Heart left ventricle (tissue), 16 donors: ENCODE measurements around the gene AKAP13. TPM values are rescaled to one million over a fixed set of nuclear protein-coding genes. Genes with fewer than 3 reads are reported as not detected.

Experiments used
- ATAC-seq, 4 donors: fragments of 200-7000 bp; cut with Tn5 transposase; one replicate each; pipeline ENCODE4 v1.9.1; 2020 to 2022; ENCODE audit warnings: moderate library complexity in 4 of 4, mild to moderate bottlenecking in 3 of 4, moderate number of reproducible peaks in 1 of 4
- DNase-seq, 5 donors: peaks; one replicate each; pipeline ENCODE4 v3.0.0-alpha.2; 2020
- H3K27ac ChIP-seq, 12 donors: fragments of 200-600 bp; sonication (generic) in 4 of 12; one replicate each; pipeline versions ENCODE4 v1.5.0 to v1.8.0; 2016 to 2022; ENCODE audit warnings: mild to moderate bottlenecking in 2 of 12
- H3K27me3 ChIP-seq, 9 donors: fragments of 200-600 bp; sonication (generic) in 2 of 9; one replicate each; pipeline versions ENCODE4 v1.5.1 to v1.8.0; 2016 to 2022; ENCODE audit warnings: mild to moderate bottlenecking in 3 of 9
- H3K36me3 ChIP-seq, 9 donors: fragments of 200-600 bp; sonication (generic) in 2 of 9; one replicate each; pipeline versions ENCODE4 v1.5.0 to v1.8.0; 2018 to 2022; ENCODE audit warnings: mild to moderate bottlenecking in 2 of 9
- H3K4me1 ChIP-seq, 12 donors: fragments of 200-600 bp; sonication (generic) in 4 of 12; one replicate each; pipeline versions ENCODE4 v1.5.0 to v1.8.0; 2016 to 2022; ENCODE audit warnings: mild to moderate bottlenecking in 3 of 12
- H3K4me3 ChIP-seq, 12 donors: fragments of 200-600 bp; sonication (generic) in 4 of 12; one replicate each; pipeline versions ENCODE4 v1.5.0 to v1.8.0; 2017 to 2022; ENCODE audit warnings: mild to moderate bottlenecking in 9 of 12, moderate library complexity in 4 of 12
- H3K9me3 ChIP-seq, 12 donors: fragments of 200-600 bp; sonication (generic) in 4 of 12; one replicate each; pipeline versions ENCODE4 v1.5.0 to v1.8.0; 2016 to 2022; ENCODE audit warnings: mild to moderate bottlenecking in 1 of 12
- CTCF ChIP-seq, 12 donors: fragments of 200-600 bp; sonication (generic) in 4 of 12; IDR thresholded peaks; one replicate each; pipeline versions ENCODE4 v1.5.0 to v1.8.0; 2018 to 2022; ENCODE audit warnings: antibody characterized with exemption in 12 of 12, mild to moderate bottlenecking in 5 of 12
- POLR2A ChIP-seq, 2 donors: fragments of 450-650 bp; IDR thresholded peaks; one replicate each; pipeline ENCODE4 v1.6.1; 2017; ENCODE audit warnings: antibody characterized with exemption in 2 of 2, mild to moderate bottlenecking in 2 of 2, moderate library complexity in 2 of 2
- WGBS, 4 donors: extraction: QIAGEN DNeasy Blood & Tissue Kit in 2 of 4; methylation state at CpG; one replicate each; pipeline versions ENCODE4 v1.1.5 to v1.1.7; 2013 to 2018; 5-methylcytosine and 5-hydroxymethylcytosine counted together
- intact Hi-C, 10 donors: fragments of 100-400 bp; cut with DNase I; formaldehyde crosslinking; loops; one replicate each; pipeline versions ENCODE4 v1.11.1 to v1.14.2; 2022
- polyA plus RNA-seq, 2 donors: library from polyadenylated mRNA; stranded (reverse); fragments of 200-250 nt; gene quantifications; one replicate each; pipeline ENCODE4 v1.2.3, GENCODE V29; 2013
- total RNA-seq, 9 donors: library from RNA; depleted of rRNA in 2 of 9; stranded (reverse); fragments of >200 nt in 2 of 9; fragmentation: NEBNext Ultra II Directional in 3 of 9; extraction: Animal tissue kit (Norgen Biotek cat#: 25700) in 3 of 9; gene quantifications; one replicate each; pipeline versions ENCODE4 v1.1.0 to v1.2.4, GENCODE V29; 2016 to 2023
- donor health status: ischemic (EF 13 %, LVEDD 7.1; RV severe dilation, severe dysfunction).
- donor health status: healthy with polysubstance abuse.
- donor health status: DM: no; HTN: yes; CAD: no.
- donor health status: DM: no; HTN: no; CAD: no.
- donor health status: ischemic (EF 25% LVEDD 6.9; RV normal size, moderate dysfunction).
- donor health status: ischemic (EF 25% LVEDD 5.7; RV mildly dilated, moderate dysfunction).
- donor health status: healthy.
- donor health status: DM: yes; HTN: yes; CAD: no.
- donor health status: ischemic (EF 35%, LVEDD 5.7; RV mildly dilated, moderate dysfunction).
- donor health status: nonischemic (EF 11% LVEDD 7.7; RV severe dilation, severe dysfunction).
- donor health status: DM: yes; HTN: yes; CAD: no.
- donor health status: PGD.
- donor health status: ischemic (EF 29% LVEDD 5.4; RV normal size, mild dysfunction).
- donor health status: nonischemic (EF 23%, LVEDD 6.1; RV moderate dilation, normal function).

The AKAP13 gene
- total and polyA plus RNA-seq, 11 donors = 124 to 598 (median 340) TPM

GRCh38 chr15:85333132-85333831 is 47.1 kb upstream of the AKAP13 start:
- Histone ChIP-seq H3K4me3 (no peak overlapping the region), H3K27me3 (no peaks in the 10 kb centered on the region), H3K4me1 (peaks cover 6 to 81% (median 52%) of the 10 kb centered on the region in 12 donors), H3K36me3 (no peaks in the 10 kb centered on the region), H3K9me3 (no peaks in the 10 kb centered on the region), H3K27ac (peak overlapping the region; percentile 48 to 97 (median 90))
- intact Hi-C loops = loop anchor here in 8 of 10 donors (5.0 to 10.0 kb wide), 13 partner anchors 44 to 372 kb away; partner anchors contain the start of gene AKAP13 (in 2 of the 8)
- ATAC-seq (no peak), DNase-seq (no peak)
- TF ChIP-seq CTCF (IDR thresholded peaks at IDR 0.05) = no peak
- TF ChIP-seq POLR2A (IDR thresholded peaks at IDR 0.05) = no peak
- WGBS, 4 donors = 55 to 68% (median 65%) methylated on average over 6 of the region's 6 CpGs

GRCh38 chr15:85334241-85334640 is 46.2 kb upstream of the AKAP13 start:
- DNase-seq (no peak), ATAC-seq (no peak)
- Histone ChIP-seq H3K9me3 (no peaks in the 10 kb centered on the region), H3K4me3 (no peak overlapping the region), H3K36me3 (no peaks in the 10 kb centered on the region), H3K4me1 (peaks cover 6 to 77% (median 49%) of the 10 kb centered on the region in 12 donors), H3K27me3 (no peaks in the 10 kb centered on the region), H3K27ac (peak overlapping the region; percentile 44 to 97 (median 89))
- WGBS, 4 donors = 91 to 95% (median 93%) methylated on average over 6 of the region's 6 CpGs
- TF ChIP-seq CTCF (IDR thresholded peaks at IDR 0.05) = no peak
- no peak for TF ChIP-seq POLR2A (IDR thresholded peaks at IDR 0.05)
- intact Hi-C loops = loop anchor here in 8 of 10 donors (5.0 to 10.0 kb wide), 13 partner anchors 43 to 371 kb away; partner anchors contain the start of gene AKAP13 (in 2 of the 8)

- intact Hi-C loops = loop anchor here in 6 of 10 donors (5.0 to 10.0 kb wide), 8 partner anchors 47 to 369 kb away; partner anchors contain the start of gene AKAP13 (in 3 of the 6)
- H3K36me3 ChIP-seq = no peaks in the 10 kb centered on the region
- H3K27ac ChIP-seq = peak overlapping the region; percentile 28 to 97 (median 87)
- no peak overlapping the region for H3K4me3 ChIP-seq
- TF ChIP-seq CTCF (IDR thresholded peaks at IDR 0.05) = peak in 1 of 12 donors; percentile 12
- TF ChIP-seq POLR2A (IDR thresholded peaks at IDR 0.05) = no peak
- H3K4me1 ChIP-seq = peaks cover 6 to 71% (median 42%) of the 10 kb centered on the region in 12 donors
- no peaks in the 10 kb centered on the region for H3K9me3 ChIP-seq
- DNase-seq (no peak), ATAC-seq (no peak)
- H3K27me3 ChIP-seq = no peaks in the 10 kb centered on the region
- WGBS, 4 donors = 66 to 75% (median 70%) methylated on average over 13 of the region's 13 CpGs
Observed at GRCh38 chr15:85335193-85335942, 45.0 kb upstream of the AKAP13 start.

- Histone ChIP-seq H3K9me3 (no peaks in the 10 kb centered on the region), H3K36me3 (no peaks in the 10 kb centered on the region), H3K4me1 (peaks cover 2 to 59% (median 29%) of the 10 kb centered on the region in 12 donors), H3K4me3 (no peak overlapping the region), H3K27me3 (no peaks in the 10 kb centered on the region), H3K27ac (peak overlapping the region; percentile 63 to 97 (median 87))
- DNase-seq = peak in 4 of 5 donors; percentile 53 to 71 (median 68)
- TF ChIP-seq POLR2A (IDR thresholded peaks at IDR 0.05) = no peak
- no peak for TF ChIP-seq CTCF (IDR thresholded peaks at IDR 0.05)
- WGBS, 4 donors = 29 to 43% (median 37%) methylated on average over 5 of the region's 5 CpGs
- ATAC-seq = peak; percentile 92 to 93 (median 92)
- intact Hi-C loops = loop anchor here in 7 of 10 donors (2.0 to 10.0 kb wide), 9 partner anchors 26 to 368 kb away; partner anchors contain the start of gene AKAP13 (in 3 of the 7)
Observed at GRCh38 chr15:85336880-85337279, 43.5 kb upstream of the AKAP13 start.
